VCaP (cell line): Measurements from ENCODE around the gene FKBP5.

Source experiments
- H3K27ac ChIP-seq: fragments of 450-650 bp; 2 replicates; pipeline ENCODE4 v1.5.1; 2017
- TF ChIP-seq, protein P1 (sequence below): fragments of 450-650 bp; conservative IDR thresholded peaks from 2 replicates; pipeline ENCODE4 v1.5.1; 2017; ENCODE audit warnings: mild to moderate bottlenecking, moderate library complexity

FKBP5 gene

DNA sequence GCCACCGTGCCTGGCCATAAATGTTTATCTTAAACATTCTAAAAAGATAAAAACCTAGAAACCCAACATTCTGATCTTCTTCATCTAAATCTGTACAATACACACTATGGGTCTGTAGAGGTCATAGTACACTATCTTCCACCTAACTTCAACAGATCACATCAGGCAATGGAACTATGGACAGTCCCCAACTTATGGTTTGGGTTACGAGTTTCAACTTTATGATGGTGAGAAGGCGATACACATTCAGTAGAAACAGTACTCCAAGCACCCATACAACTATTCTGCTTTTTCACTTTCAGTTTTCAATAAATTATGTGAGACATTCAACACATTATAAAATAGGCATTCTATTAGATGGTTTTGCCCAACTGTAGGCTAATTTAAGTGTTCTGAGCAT lies 23.1 kb downstream of the FKBP5 start:
- TF ChIP-seq, protein P1, sequence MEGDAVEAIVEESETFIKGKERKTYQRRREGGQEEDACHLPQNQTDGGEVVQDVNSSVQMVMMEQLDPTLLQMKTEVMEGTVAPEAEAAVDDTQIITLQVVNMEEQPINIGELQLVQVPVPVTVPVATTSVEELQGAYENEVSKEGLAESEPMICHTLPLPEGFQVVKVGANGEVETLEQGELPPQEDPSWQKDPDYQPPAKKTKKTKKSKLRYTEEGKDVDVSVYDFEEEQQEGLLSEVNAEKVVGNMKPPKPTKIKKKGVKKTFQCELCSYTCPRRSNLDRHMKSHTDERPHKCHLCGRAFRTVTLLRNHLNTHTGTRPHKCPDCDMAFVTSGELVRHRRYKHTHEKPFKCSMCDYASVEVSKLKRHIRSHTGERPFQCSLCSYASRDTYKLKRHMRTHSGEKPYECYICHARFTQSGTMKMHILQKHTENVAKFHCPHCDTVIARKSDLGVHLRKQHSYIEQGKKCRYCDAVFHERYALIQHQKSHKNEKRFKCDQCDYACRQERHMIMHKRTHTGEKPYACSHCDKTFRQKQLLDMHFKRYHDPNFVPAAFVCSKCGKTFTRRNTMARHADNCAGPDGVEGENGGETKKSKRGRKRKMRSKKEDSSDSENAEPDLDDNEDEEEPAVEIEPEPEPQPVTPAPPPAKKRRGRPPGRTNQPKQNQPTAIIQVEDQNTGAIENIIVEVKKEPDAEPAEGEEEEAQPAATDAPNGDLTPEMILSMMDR: no peak
- H3K27ac ChIP-seq: no peak overlapping the region

DNA sequence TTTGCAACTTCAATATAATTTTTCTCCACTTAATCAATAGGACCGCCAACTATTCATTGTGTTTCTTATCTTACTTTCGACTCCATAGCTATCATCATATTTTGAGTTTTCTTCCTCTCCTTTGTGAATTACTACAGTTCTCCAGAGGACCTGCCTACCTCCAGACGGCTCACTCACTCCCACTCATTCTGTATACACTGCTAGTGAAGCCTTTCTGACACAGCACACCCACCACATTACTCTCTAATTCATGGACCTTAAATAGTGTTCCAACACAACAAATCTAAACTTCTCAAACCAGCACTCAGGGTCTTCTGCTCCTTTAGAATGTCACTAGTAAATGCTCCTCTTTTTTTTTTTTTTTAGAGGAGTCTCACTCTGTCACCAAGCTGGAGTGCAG lies 23.8 kb downstream of the FKBP5 start:
- H3K27ac ChIP-seq: no peak overlapping the region

DNA sequence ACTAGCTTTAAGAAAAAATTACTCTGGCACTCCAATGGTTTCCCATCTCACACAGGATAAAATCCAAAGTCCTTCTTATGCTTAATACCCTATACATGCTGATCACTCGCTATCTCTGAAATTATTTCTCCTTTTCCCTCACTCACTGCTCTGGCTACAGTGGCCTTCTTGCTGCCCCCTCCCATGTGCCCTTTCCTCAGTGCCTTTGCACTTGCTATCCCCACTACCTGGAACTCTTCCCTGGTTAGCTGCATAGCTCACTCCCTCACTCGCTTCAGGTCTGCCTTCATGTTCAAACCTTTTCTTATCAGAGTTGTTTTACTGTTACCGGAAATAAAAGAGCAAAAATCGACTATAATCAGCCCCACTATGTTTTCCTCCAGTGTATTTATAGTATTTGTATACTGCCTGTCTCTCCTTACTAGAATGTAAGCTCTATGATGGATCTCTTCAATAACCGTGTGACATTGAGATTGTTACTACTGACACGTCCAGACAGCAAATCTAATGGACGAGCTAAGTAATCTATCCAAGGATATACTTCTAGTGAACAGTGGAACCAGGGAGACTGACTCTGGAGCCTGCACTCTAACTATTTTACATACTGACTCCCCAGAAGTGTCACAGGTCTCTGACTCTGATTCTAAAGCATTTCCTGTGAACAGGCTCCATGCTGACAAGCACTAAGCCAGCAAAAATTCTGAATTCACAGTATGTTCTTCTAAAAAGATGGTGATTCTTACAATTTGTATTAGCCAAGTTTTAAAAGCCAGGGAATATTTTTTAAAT lies 25.1 kb downstream of the FKBP5 start:
- TF ChIP-seq, protein P1: no peak
- H3K27ac ChIP-seq: no peak overlapping the region

More for the DNA sequence above, 23.8 kb downstream of the FKBP5 start:
- TF ChIP-seq, protein P1: no peak

DNA sequence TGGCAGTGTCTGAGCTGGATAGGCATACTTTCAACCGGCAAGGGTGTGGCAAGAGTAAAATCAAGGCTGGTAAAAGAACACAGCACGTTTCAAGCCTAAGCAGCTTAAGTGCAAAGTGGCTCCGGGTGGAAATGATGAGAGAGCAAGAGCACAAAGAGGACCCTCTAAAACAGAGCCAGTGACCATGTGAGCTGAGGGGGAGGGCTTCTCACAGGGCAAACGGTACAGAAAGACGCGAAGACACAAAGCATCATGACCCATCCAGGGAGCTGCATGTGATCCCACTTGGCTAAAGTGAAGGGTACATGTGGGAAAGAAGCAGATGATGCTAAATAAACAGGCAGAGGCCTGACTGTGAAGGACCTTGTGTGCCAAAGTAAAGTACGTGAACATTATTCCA lies 25.7 kb downstream of the FKBP5 start:
- TF ChIP-seq, protein P1: no peak
- no peak overlapping the region for H3K27ac ChIP-seq

DNA sequence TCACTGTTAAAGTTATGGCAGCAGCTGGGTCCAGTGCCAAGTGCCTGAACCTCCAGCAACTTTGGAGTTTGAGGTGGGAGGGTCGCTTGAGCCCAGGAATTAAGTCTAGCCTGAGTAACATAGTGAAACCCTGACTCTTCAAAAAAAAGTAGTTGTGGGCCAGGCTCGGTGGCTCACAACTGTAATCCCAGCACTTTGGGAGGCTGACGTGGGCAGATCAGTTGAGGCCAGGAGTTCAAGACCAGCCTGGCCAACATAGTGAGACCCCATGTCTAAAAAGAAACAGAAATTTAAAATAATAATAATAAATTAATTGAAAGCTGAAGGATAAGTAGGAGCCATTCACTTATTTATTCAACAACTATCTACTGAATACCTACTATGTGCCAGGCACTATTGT lies 33.8 kb downstream of the FKBP5 start:
- TF ChIP-seq, protein P1: no peak
- no peak overlapping the region for H3K27ac ChIP-seq

DNA sequence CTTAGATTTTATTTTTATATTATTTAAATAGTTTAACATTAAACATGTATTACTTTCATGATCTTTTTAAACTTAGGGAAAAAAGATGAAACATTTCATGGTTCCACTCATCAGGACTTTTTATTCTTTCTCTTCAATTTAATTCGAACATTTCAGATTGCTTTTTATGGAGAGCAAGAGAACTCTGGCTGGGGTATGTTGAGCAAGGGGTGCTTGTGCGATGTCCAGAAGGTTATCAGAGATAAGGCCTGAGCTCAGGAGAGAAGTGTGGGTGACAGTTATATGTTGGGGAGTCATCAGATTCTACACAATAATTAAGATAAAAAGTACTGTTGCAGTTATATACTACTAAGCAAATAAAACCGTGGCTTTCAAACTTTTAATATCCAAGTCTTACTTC lies 37.5 kb downstream of the FKBP5 start:
- H3K27ac ChIP-seq: no peak overlapping the region
- TF ChIP-seq, protein P1: no peak

DNA sequence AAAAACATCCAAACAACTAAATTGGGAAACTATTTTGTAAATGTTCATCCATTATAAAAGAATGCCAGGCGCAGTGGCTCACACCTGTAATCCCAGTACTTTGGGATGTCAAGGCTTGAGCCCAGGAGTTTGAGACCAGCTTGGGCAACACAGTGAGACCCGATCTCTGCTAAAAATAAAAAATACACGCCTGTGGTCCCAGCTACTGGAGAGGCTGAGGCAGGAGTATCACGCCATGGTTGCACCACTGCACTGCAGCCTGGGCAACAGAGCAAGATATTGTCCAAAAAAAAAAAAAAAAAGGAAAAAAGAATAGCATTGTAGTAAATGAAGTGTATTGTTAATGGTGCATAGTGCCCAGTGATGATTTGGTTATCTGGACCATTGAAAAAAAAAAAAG lies 38.7 kb downstream of the FKBP5 start:
- TF ChIP-seq, protein P1: no peak

More for the DNA sequence above, 38.7 kb downstream of the FKBP5 start:
- H3K27ac ChIP-seq: no peak overlapping the region
